Panc1 (cell line): ENCODE data around the gene SCGB1C1. TPM values are rescaled to one million over a fixed set of nuclear protein-coding genes. Genes with fewer than 3 reads are reported as not detected.

Experiments
- ATAC-seq: fragments of 200-7000 bp; cut with Tn5 transposase; 2 replicates; pipeline ENCODE4 v1.9.1; 2020; ENCODE audit warnings: mild to moderate bottlenecking, moderate library complexity
- BruUV-seq: library from RNA; stranded (reverse); fragments of 400-500 nt; replicated peaks from 2 replicates; lab custom pipeline; 2021; lab: Mats Ljungman, UMichigan
- CTCF ChIA-PET: fragments of 300-600 bp; sonication (Branson Sonifier 250); formaldehyde crosslinking; loops from one replicate; lab custom pipeline; 2022; ENCODE audit warnings: antibody characterized with exemption; lab: Charles Lee
- POLR2A ChIA-PET: fragments of 300-600 bp; sonication (Branson Sonifier 250); formaldehyde crosslinking; loops from one replicate; lab custom pipeline; 2022; ENCODE audit warnings: antibody characterized with exemption; lab: Charles Lee
- DNase-seq: peaks from one replicate; pipeline ENCODE4 v3.0.0-alpha.2; 2010; ENCODE audit warnings: low read depth, low spot score
- H3K27ac ChIP-seq: 2 replicates; pipeline ENCODE4 v1.5.1; 2011; ENCODE audit warnings: mild to moderate bottlenecking, low read length, inconsistent platforms
- H3K27me3 ChIP-seq: fragments of 200-500 bp; sonication (Bioruptor generic); 2 replicates; pipeline ENCODE4 v1.6.0; 2014; ENCODE audit warnings: low read length, inconsistent platforms; ENCODE audit not compliant: control insufficient read depth, insufficient read depth
- H3K36me3 ChIP-seq: fragments of 200-500 bp; sonication (Bioruptor generic); 2 replicates; pipeline ENCODE4 v1.5.1; 2014; ENCODE audit warnings: inconsistent platforms, mild to moderate bottlenecking, low read length, moderate library complexity; ENCODE audit not compliant: control insufficient read depth, insufficient read depth
- H3K4me1 ChIP-seq: 2 replicates; pipeline ENCODE4 v1.5.1; 2011; ENCODE audit warnings: inconsistent platforms, mild to moderate bottlenecking, low read length, moderate library complexity; ENCODE audit not compliant: control insufficient read depth, insufficient read depth
- H3K4me3 ChIP-seq, 2 experiments: 2 replicates each; pipeline ENCODE4 v1.5.1; 2011 to 2012; ENCODE audit warnings: low read depth in 2 of 2, low read length in 2 of 2, mild to moderate bottlenecking in 2 of 2, inconsistent platforms in 1 of 2, moderate library complexity in 1 of 2
- H3K9me3 ChIP-seq: fragments of 200-500 bp; sonication (Bioruptor generic); 2 replicates; pipeline ENCODE4 v1.5.1; 2014; ENCODE audit warnings: low read depth, mild to moderate bottlenecking, inconsistent platforms, low read length, moderate library complexity; ENCODE audit not compliant: control insufficient read depth, insufficient read depth
- CTCF ChIP-seq: fragments of 450-650 bp; IDR thresholded peaks from 2 replicates; pipeline ENCODE4 v1.5.1; 2017; ENCODE audit warnings: mild to moderate bottlenecking
- POLR2AphosphoS5 ChIP-seq: IDR thresholded peaks from 2 replicates; pipeline ENCODE4 v1.6.1; 2012; ENCODE audit warnings: mild to moderate bottlenecking, low read depth, low read length, moderate library complexity
- REST ChIP-seq, 2 experiments: IDR thresholded peaks; 2 replicates each; pipeline ENCODE4 v1.6.1; 2011 to 2012; ENCODE audit warnings: low read depth in 2 of 2, control low read depth in 1 of 2, low read length in 1 of 2, mild to moderate bottlenecking in 1 of 2, moderate library complexity in 1 of 2; ENCODE audit not compliant: insufficient read depth in 1 of 2
- SIN3A ChIP-seq: IDR thresholded peaks from 2 replicates; pipeline ENCODE4 v1.6.1; 2012; ENCODE audit warnings: low read depth, mild to moderate bottlenecking, low read length, moderate library complexity, borderline replicate concordance; ENCODE audit not compliant: insufficient read depth
- TCF7L2 ChIP-seq: IDR thresholded peaks from 2 replicates; pipeline ENCODE4 v1.6.1; 2011; ENCODE audit warnings: mild to moderate bottlenecking, low read depth, low read length, inconsistent platforms
- in situ Hi-C: cut with HindIII; loops from 2 replicates; pipeline ENCODE4 v1.10.0; 2016; ENCODE audit warnings: low sequenced_read_pairs, low pct_unique_long_range_greater_than_20kb
- intact Hi-C: fragments of 100-400 bp; cut with micrococcal nuclease; formaldehyde crosslinking; loops from one replicate; pipeline ENCODE4 v1.10.0; 2022; ENCODE audit not compliant: unreplicated experiment
- total RNA-seq: library from RNA; stranded (reverse); gene quantifications from one replicate; pipeline ENCODE4 v1.2.1, GENCODE V29; 2021; ENCODE audit not compliant: unreplicated experiment

Gene SCGB1C1
- total RNA-seq, 1 experiment from 2014 or later, result not detected

GRCh38 chr11:240315-240714 lies 47.4 kb downstream of the SCGB1C1 start:
- CTCF ChIA-PET, result no interaction called here
- Histone ChIP-seq H3K27ac (no peak overlapping the region), H3K4me3 (no peak overlapping the region), H3K27me3 (no peaks in the 10 kb centered on the region), H3K4me1 (peaks cover 23% of the 10 kb centered on the region), H3K36me3 (peaks cover 42% of the 10 kb centered on the region), H3K9me3 (no peaks in the 10 kb centered on the region)
- in situ Hi-C loops, result no loop called here
- no peak for DNase-seq
- TF ChIP-seq POLR2AphosphoS5, result no peak
- no peak for TF ChIP-seq CTCF
- TF ChIP-seq TCF7L2, result no peak
- no peak for TF ChIP-seq SIN3A
- no peak for TF ChIP-seq REST (IDR thresholded peaks at IDR 0.05; ENCODE audit: insufficient read depth in 1 of 2, low read depth in 2 of 2, low read length in 1 of 2)
- no peak for ATAC-seq
- POLR2A ChIA-PET, result no interaction called here
- BruUV-seq, result no TSS peak
- intact Hi-C loops, result no loop called here

GRCh38 chr11:241634-242033 lies 48.8 kb downstream of the SCGB1C1 start:
- CTCF ChIA-PET, result interaction anchor here (1.2 kb wide), 1 partner anchor 10 kb away, joined by 6 read pairs; no protein-coding TSS in a partner anchor
- TF ChIP-seq REST (IDR thresholded peaks at IDR 0.05; ENCODE audit: insufficient read depth in 1 of 2, low read depth in 2 of 2, low read length in 1 of 2) (no peak), SIN3A (no peak), POLR2AphosphoS5 (no peak), TCF7L2 (no peak), CTCF (no peak)
- DNase-seq, result no peak
- no peaks in the 10 kb centered on the region for H3K9me3 ChIP-seq
- no peak overlapping the region for H3K27ac ChIP-seq
- peaks cover 19% of the 10 kb centered on the region for H3K4me1 ChIP-seq
- BruUV-seq, result no TSS peak
- no peak overlapping the region for H3K4me3 ChIP-seq
- POLR2A ChIA-PET, result interaction anchor here (1.3 kb wide), 1 partner anchor 9 kb away, joined by 3 read pairs; no protein-coding TSS in a partner anchor
- H3K36me3 ChIP-seq, result peaks cover 48% of the 10 kb centered on the region
- H3K27me3 ChIP-seq, result no peaks in the 10 kb centered on the region
- intact Hi-C loops, result no loop called here
- in situ Hi-C loops, result no loop called here
- ATAC-seq, result no peak
